GM18861 (cell line): ENCODE data around the gene MDM1.

Source experiments
- ATAC-seq: cut with Tn5 transposase; IDR thresholded peaks from one replicate; pipeline ENCODE4 v1.9.1; 2021; ENCODE audit not compliant: unreplicated experiment

The MDM1 gene

DNA sequence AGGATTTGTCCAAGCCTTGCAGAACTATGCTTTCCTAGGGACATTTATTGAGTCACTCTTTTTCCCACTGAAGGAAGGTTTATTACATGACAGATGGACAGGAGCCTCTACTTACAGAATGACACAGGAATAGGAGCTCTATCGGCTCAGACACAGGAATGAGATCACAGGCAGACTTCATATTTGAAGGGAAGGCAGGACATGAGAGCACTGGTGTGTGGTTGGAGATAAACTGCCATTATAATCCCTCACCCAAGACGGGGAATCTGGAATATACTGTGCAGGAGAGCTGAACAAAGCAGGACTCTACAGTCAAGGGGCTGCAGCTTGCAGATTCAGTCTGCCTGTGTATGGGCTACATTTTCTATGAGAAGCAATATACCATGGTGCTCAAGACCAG, 51.9 kb downstream of the MDM1 start:
- no peak for ATAC-seq

DNA sequence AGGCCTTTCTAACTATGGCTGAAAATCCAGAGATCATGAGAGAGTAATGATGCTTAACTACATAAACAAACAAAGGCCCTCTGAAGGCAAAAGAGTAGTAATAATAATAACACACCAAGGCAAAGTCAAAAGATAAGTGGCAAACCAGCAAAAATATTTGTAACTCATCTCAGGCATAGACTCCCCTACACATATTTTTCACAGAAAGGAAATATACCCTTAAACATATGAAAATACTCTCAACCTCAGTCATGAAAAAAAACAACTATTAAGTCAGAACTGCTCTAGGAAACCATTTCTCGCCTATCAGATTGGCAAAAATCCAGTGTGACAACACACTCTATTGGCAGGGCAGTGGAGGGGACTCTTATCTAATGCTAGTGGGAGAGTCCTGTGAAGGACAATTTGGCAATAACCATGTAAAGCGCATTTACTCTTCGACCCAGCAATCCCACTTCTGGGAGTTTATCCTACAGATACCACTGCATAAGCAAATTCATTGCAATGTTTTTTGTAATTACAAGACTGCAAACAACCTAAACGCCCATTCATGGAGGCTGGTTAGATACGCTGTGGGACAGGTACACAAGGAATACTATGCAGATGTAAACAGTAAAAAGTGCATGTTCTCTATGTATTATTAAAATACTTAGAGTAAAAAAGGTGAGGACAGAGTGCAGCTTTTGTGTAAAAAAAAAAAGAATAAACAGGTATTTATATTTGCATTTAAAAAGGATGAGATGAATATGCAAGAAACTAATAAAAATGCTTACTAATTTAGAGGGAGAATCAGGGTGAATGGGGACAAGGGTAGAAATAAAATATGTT, 52.7 kb downstream of the MDM1 start:
- no peak for ATAC-seq

DNA sequence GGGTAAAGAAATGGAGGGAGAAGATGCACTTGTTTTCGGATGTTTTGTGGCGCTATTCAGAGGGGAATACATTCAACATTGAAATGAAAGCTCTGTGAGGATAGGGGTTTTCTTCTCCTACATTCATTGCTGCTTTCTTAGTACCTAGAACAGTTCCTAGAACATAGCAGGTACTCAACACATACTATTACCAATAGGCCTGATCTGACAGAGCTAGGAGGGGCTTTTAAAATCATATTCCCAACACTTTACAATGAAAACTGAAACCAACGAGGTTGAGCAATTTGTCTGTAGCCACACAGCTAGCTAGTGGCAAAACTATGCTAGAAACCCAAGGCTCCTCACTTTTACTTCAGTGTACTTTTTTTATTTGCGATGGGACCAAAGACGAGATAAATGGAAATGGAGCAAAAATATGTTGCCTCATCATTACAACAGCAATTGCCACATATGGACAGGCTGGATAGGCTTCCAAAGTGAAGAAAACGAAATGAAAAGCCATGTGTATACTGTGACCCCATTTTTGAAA, 55.7 kb downstream of the MDM1 start:
- no peak for ATAC-seq

DNA sequence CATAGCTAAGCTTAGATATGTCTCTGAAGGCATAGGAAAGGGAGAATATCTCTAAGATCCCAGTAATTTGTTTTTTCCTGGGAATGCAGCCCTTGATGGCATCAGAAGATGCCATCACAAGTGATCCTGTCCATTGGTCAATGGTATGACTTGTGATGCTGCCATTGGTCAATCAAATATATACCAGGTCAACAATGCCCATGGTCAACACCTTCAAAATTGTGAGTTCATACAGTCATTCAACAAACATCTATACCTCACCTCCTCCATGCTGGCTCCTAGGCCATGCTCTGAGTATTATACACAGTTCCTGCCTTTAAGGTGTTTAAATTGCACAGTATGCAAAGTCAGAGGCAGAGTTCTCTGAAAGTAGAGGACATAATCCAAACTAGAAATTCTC, 59.4 kb downstream of the MDM1 start:
- no peak for ATAC-seq

DNA sequence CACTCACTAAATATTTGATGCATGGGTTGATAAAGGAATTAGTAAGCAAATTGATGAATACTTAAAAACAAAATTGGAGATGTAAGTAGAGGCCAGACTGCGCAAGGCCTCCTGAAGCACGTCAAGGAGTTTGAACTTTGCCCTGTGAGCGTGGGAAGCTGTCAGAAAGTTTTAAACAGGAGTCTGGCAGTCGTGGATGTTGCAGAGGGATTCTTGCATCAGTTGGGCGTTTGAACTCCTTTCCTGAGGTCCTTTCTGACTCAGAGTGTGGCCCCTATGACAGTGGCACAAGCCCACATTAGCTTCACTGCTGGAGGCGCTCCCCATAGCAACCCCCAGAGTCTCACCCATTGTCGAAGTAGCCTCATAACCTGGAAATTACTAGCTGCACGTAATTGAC, 60.8 kb downstream of the MDM1 start:
- ATAC-seq: no peak

DNA sequence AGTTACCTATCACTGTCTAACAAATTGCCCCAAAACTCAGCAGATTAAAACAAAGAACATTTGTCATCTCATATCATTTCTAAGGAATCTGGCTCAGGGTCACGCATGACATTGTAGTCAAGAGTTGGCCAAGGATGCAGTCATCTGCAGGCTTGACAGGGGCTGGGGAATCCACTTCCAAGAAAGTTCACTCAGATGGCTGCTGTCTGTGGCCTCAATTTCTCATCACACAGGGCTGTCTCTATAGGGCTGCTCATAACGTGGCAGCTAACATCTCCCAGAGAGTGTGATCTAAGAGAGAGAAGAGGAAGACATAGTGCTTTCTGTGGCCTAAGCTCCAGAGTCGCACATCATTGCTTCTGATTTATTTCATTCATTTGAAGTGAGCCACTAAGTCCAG, 61.8 kb downstream of the MDM1 start:
- no peak for ATAC-seq

DNA sequence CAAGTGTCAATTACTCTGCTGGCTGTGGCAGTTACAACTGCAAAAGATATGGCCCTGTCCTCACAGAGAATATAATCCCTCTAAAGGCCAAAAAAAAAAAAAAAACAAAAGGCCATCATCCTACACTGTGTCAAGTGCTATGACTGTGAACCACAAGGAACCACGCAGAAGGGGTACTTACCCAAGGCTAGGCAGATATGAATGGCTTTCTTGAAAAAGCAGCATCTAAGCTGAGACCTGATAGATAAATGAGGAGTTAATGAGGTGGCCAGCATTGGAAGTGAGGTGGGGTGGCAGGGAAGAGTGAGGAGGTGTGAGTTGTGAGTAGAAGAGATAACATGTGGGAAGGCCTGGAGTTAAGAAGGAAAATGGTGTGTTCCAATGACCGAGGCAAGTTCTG, 62.4 kb downstream of the MDM1 start:
- ATAC-seq: no peak

DNA sequence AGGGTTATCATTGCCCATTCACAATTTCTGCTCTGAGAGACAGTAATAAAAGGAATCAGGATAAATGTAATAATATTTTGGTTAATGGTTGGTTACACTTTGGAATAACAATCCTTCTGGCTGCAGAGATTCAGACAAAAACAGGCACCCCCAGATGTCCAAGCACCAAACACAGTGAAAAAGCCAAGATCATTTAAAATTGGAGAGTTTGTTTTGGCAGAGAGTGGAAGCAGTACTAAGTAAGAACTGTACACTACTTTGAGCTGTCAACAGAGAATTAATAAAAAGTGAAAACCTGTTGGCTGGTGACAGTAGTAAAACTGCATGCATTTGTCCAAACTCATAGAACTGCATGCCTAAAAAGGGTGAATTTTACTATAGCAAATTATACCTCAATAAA, 63.2 kb downstream of the MDM1 start:
- no peak for ATAC-seq

DNA sequence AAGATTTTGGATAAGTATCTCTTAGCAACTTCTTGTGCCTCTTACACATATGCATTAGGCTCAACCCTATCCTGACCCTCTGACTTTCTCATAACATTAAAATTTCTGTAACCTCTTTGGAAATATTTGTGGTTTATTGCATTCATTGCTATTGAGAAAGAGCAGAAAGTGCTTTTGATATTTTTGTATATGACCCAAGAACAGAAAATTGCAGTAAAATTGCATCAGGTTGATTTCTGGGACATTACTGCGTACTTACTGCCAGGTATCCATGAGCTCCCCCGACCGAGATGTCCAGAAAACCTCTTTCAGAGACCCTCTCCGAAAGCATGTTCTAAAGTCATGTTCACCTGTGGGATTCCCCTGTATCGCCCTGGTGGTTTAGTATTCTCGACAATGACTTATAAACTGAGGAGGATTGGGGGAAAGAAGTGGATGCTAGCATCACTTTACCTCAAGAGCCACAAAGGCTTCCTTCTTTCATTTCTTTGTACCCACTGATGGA, 64.2 kb downstream of the MDM1 start:
- ATAC-seq: no peak

DNA sequence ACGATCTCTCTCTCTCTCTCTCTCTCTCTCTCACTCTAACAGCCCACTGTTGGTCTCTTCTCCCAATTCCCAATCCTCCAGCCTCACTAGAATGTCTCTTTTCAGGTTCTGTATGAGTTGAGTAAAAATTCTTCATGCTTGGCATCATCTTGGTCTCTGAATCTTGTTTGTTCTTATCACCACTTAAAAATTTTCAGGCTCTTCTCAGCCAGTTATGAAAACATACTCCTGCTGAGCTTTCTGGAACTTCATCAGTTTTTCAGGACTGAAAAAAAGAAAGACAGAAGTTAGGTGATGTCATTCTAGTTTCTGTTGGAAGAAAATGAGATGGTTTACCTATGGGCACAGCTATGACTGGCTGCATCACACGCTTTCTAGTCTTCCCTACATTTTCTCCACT, 67.3 kb downstream of the MDM1 start:
- ATAC-seq: no peak

DNA sequence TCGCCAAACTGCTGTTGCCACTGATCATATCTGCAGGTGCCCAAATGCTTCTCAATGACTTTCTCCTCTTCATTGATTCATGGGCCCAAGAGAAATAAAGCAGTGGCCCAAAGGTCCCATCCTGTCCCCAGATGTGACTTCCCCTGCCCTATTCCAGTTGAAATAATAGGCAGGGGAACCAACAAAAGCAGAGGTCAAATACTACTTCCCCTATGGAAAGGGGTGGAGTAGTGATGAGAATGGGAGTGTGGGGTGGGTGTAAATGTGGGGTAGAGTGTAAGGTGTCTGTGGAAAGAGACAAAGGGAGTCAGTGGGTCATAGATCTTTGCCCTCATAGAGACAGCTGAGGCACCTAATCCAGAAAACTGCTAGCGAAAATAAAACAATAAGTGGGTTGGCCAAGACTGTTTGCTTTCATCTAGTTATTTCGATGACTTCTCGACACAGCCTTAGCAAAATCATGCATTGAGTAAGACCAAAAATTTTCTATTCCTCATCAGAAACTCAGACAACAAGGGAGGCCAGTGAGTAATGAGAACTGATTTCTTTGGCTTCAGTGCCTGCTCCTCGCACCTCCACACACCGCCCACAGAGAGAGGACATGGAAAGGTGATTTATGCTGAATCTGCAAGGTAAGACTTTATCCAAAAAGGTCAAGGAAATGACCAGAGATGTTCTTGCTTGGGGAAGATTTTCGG, 67.9 kb downstream of the MDM1 start:
- ATAC-seq: no peak

DNA sequence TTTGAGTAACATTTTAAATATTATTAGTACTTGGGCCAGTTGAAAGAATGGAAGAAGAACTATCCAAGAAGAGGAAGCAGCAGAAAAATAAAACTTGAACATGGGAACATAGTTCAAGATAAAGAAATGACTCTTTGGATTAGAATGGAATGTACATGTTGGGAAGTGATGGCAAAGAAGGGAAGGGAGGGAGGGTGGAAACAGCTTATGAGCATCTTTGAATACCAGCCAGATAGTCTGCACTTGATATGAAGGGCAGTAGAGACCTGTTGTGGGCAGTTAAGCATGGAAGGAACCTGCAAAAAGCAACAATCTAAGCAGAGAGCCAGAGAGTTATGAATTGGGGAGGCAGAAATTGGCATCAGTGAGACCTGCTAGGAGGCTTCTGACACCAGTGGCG, 68.8 kb downstream of the MDM1 start:
- no peak for ATAC-seq

DNA sequence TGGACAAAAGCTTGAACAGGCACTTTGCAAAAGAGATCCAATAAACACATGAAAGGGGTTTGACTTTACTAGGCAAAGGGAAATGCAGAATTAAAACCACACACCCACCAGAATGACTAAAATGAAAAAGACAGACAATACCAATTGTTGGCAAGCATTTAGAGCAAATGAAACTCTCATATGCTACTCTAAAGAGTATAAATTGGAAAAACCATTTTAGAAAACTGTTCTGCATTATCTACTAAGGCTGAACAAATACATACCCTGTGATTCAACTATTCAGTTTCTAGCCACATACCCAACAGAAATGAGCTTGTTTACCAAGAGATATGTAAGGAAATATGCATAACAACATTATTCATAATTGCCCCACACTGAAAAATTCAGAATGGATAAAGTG, 70.3 kb downstream of the MDM1 start:
- no peak for ATAC-seq

DNA sequence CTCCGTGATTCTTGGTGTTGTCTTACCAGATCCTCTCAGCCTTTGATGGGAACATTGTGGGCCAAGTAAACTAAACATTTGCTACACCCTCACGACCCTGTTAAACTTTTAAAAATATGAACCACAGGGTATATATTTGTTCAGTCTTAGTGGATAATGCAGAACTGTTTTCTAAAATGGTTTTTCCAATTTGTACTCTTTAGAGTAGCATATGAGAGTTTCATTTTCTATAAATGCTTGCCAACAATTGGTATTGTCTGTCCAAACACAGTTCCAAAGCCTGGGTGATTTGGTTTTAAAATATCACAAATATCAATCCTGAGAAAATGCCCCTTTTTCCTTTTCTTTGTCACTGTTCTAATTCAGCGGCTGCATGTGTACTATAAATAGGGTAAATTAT, 72.0 kb downstream of the MDM1 start:
- ATAC-seq: no peak

DNA sequence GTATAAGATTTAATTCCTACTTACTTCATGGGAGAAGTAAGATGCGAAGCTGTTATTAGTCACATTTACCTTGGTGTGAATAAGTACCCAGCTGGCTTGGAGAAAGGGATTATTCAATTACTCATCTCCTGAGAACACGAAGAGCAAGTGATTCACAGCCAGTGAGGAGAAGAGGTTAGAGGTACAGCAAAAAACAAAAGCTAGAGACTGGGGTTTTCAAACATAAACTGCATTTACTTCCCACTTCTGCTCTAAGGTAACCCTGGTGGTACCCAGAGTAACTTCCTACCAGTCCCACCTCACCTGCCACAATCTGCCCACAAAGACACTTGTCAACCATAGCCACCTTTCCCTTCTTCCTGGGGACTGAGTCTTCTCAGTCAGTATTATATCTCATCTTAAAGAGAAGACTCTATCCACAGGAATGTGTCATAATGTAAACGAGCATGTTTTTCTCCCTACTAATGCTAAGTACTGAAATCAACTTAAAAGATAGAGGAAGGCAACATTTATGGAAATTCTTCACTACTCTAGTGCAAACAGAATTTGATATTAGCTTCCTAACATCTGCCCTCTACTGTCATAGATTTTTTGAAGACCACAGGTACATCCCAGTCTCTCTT, 72.7 kb downstream of the MDM1 start:
- no peak for ATAC-seq

DNA sequence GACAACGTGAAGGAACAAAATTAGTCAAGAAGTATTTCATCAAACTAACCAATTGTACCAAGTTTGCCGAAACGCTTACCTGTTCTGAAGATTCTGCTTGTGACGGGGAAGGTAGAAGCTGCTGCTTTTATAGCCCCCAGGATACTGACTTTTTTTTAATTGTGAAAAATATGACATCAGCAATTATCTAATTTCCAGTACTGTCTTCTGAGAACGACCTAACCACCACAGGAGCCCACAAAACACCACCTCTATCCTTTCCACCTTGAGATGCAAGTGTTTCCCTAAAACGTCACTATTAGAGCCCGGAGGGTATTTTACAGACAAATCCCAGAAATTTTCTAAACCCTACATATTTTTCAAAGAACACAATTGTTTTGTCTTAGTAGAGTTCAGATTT, 78.7 kb downstream of the MDM1 start, which contains the start of gene IL22:
IL22 (minus strand) TSS at position 101 of the 400 bp plus-strand sequence. CDS start 156 bp downstream, outside the sequence.
- no peak for ATAC-seq

DNA sequence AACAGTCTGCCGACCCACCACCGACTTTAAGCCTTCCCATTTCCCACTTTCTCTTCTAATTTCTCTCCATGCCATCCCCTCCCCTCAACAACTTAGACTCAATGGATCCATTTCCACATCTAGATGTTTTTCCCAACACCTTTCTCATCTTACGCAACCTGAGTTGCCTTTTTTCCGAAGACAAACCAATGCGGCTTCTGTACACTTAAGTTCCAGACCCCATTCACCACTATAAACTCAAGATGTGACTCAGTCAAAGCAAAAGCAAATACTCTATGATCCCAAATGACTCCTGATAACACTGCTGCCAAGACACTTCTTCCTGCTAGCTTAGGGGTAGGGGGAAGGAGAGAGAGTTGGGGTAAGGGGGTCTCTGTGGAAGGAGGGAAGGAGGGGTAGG, 80.1 kb downstream of the MDM1 start:
- no peak for ATAC-seq

DNA sequence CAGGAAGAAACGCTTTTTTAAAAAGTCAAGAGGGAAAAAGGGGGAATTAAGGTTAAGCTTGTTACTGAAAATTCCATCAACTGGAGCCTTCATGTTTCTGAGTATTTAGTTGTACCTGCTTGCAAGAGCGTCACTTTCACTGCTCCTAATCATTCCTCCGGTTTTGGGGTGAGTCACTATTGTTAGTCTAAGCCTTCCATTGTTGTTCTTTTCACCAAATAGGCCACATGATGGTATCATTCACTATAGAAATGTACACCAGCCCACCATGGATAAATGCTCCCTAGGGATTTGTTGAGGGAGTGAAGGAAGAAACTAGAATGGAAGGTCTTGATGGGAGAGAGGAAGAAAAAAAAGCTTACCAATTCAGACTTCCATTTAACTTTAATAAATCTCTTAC, 81.7 kb downstream of the MDM1 start:
- ATAC-seq: no peak

DNA sequence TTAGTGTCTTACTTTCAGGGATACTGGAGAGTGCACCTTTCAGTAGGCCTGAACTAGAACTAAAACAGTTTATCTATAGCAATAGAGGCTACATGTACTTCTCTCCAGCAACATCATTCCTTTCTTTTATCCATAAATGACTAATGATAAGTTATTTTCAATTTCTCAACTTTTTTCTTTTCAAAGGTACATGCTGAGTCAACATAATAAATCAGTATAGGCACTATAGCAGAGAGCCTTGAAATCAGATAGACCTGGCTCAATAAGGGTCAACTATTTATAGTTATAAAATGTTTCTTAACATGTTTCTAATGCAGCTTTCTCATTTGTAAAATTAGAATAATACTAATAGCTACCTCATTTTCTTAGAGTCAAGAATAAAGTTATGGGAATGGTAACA, 84.4 kb downstream of the MDM1 start:
- no peak for ATAC-seq

DNA sequence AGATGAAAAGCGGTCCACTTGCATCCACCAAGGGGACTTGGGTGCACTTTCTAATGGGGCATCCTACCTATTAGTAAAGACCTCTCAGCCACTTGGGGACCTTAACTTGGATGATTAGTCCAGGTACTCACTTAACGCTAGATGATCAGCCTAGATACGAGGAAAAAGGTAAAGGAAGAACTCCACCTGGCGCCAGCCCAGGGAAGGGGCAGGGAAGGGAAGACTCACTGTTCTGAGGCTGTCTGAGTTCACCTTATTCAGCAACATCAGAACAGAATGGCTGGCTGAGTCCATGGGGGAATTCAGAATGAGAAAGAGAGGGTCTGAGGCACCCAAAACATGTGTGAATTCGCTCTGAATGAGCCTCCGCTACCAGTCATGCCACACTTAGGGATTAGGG, 85.8 kb downstream of the MDM1 start:
- no peak for ATAC-seq

DNA sequence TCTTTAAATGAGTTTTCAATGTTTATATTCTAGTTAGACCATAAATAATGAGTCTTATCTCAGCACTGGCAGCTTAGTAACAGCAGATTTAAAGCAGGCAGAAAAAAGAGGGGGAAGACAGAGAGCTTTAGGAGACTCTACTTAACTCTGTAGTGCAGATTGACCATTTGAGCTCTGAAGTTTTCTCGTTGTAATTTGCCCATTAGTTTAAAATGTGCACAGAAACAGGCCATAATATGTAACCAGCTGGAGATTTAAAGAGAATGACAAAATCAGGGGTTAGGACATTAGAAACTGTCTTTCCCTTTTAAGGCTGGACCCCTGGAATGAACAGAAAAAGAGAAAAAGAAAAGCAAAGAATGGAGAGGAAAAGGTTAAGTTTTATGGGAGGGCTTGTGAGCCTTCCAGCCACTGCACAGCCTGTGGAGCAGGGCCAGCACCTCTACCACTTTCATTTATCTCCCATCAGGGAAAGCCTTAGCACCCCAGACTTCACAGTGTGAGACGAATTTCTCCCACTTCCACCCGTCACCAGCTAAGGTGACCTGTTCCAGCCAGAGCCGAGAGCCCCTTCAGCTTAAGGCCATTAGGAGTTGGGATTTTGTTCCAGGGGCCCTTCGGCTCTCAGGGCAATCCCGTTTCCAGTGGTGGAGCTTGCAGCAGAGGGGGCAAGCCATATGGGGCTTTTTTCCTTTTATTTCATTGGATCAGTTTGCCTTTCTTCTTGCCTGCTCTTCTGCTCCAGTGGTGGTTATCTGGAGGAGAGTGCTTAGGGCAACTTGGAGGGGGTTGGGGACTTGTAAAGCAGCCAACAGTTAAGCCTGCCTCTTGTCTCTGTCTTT, 86.8 kb downstream of the MDM1 start:
- no peak for ATAC-seq
